ENCODE results near the gene TTC7B.

DNA sequence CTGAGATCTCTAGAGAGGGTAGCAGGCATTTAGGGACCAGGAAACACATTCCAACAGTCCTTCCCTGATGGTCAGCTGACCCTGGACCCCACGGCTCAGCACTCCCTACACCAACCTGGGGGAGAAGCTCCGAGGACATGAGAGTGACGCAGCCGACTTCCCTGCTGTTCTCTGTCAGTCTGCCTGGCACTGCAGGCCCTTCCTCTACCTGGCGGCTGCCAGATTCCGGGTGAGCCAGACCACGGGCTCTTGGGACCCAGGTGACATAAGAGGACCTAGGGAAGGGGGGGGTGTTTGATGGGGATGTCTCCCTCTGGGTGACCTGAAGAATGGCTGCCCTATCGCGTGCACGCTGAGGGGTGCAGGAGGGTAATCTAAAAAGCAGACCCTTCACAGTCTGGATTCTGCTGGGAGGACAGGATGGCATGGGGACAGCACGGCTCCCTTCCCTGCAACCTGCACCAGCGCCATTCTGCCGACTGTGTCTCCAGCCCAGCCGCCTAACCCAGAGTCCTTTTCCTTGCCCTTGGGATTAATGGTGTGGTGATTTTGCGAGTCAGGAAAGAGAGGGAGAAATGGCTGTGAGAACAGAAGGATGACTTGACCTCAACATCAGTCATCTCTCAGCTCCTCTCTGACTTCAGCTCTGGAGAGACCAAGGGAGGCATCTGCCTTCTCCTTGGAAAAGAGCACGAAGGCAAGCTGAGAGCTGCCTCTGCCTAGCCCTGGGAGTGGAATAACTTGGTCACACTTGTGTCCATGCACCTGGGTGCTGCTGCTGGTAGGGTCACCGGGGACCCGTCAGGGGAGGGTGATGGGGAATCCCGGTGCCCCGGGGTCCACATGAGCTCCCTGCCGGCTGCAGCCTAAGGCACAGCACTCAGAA, 260.9 kb downstream of the TTC7B start:
- TF ChIP-seq EZH2 (IDR thresholded peaks at IDR 0.05; ENCODE audit: low read depth, unreplicated experiment), result no peak
- TF ChIP-seq, protein P1, sequence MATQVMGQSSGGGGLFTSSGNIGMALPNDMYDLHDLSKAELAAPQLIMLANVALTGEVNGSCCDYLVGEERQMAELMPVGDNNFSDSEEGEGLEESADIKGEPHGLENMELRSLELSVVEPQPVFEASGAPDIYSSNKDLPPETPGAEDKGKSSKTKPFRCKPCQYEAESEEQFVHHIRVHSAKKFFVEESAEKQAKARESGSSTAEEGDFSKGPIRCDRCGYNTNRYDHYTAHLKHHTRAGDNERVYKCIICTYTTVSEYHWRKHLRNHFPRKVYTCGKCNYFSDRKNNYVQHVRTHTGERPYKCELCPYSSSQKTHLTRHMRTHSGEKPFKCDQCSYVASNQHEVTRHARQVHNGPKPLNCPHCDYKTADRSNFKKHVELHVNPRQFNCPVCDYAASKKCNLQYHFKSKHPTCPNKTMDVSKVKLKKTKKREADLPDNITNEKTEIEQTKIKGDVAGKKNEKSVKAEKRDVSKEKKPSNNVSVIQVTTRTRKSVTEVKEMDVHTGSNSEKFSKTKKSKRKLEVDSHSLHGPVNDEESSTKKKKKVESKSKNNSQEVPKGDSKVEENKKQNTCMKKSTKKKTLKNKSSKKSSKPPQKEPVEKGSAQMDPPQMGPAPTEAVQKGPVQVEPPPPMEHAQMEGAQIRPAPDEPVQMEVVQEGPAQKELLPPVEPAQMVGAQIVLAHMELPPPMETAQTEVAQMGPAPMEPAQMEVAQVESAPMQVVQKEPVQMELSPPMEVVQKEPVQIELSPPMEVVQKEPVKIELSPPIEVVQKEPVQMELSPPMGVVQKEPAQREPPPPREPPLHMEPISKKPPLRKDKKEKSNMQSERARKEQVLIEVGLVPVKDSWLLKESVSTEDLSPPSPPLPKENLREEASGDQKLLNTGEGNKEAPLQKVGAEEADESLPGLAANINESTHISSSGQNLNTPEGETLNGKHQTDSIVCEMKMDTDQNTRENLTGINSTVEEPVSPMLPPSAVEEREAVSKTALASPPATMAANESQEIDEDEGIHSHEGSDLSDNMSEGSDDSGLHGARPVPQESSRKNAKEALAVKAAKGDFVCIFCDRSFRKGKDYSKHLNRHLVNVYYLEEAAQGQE (IDR thresholded peaks at IDR 0.05; ENCODE audit: unreplicated experiment), result no peak
- TF ChIP-seq, protein P2, sequence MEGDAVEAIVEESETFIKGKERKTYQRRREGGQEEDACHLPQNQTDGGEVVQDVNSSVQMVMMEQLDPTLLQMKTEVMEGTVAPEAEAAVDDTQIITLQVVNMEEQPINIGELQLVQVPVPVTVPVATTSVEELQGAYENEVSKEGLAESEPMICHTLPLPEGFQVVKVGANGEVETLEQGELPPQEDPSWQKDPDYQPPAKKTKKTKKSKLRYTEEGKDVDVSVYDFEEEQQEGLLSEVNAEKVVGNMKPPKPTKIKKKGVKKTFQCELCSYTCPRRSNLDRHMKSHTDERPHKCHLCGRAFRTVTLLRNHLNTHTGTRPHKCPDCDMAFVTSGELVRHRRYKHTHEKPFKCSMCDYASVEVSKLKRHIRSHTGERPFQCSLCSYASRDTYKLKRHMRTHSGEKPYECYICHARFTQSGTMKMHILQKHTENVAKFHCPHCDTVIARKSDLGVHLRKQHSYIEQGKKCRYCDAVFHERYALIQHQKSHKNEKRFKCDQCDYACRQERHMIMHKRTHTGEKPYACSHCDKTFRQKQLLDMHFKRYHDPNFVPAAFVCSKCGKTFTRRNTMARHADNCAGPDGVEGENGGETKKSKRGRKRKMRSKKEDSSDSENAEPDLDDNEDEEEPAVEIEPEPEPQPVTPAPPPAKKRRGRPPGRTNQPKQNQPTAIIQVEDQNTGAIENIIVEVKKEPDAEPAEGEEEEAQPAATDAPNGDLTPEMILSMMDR (conservative IDR thresholded peaks at IDR 0.05; ENCODE audit: low read depth in 2 of 2), result no peak
- TF ChIP-seq EZH2phosphoT487 (IDR thresholded peaks at IDR 0.05; ENCODE audit: unreplicated experiment), result no peak
- no peak for TF ChIP-seq STAT1 (IDR thresholded peaks at IDR 0.05; ENCODE audit: unreplicated experiment)
- no peak for TF ChIP-seq POLR2AphosphoS5 (IDR thresholded peaks at IDR 0.05; ENCODE audit: low read depth)
- TF ChIP-seq NANOG (IDR thresholded peaks at IDR 0.05; ENCODE audit: borderline replicate concordance), result no peak
- no peak for TF ChIP-seq ZNF331 (CRISPR knock-in tag; IDR thresholded peaks at IDR 0.05; ENCODE audit: low read depth)

Data from GM23338 (cell line).